Fibroblast of lung (primary cell): ENCODE measurements around the gene RGPD6.
"Not testable (repeated sequence)": the region's sequence is repeated elsewhere in the genome, so short reads cannot be mapped to it uniquely, and the experiment has no call there.

Experiments used
- CTCF ChIP-seq, 2 donors: IDR thresholded peaks in 1 of 2; conservative IDR thresholded peaks in 1 of 2; 1 replicate in 1 of 2; 2 replicates in 1 of 2; pipeline ENCODE4 v1.5.1; 2011 to 2012; ENCODE audit warnings: low read length in 2 of 2, control low read depth in 1 of 2, inconsistent platforms in 1 of 2, low read depth in 1 of 2, mild to moderate bottlenecking in 1 of 2
- EZH2 ChIP-seq: IDR thresholded peaks from 2 replicates; pipeline ENCODE4 v1.5.1; 2012; ENCODE audit warnings: low read length, control low read depth, mild to moderate bottlenecking; ENCODE audit errors: missing control alignments

DNA sequence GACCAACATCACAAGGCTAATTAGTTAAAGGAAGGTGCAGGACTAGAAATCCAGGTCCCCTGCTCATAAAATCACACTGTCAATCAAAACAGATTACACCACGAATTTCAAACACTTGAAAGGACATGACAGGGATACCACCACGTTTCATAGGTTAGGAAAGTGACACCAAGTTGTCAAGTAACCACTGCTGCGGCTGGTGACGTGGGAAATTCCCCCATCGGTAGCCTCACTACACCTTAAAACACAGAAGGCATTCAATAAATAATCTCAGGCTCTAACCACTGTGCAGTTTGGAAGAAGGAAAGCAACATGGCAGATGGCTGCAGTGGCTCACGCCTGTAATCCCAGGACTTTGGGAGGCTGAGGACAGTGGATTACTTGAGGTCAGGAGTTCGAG lies 108.1 kb downstream of the RGPD6 start:
- TF ChIP-seq CTCF (conservative IDR thresholded peaks at IDR 0.05 in 1 of 2, IDR thresholded peaks at IDR 0.05 in 1 of 2; ENCODE audit: low read depth in 1 of 2, low read length in 2 of 2); EZH2: not testable (repeated sequence)
